Transverse colon (tissue), 4 donors: ENCODE results near the gene ITGAD. TPM values are rescaled to one million over a fixed set of nuclear protein-coding genes. Genes with fewer than 3 reads are reported as not detected.

Source experiments
- DNase-seq: peaks from one replicate; pipeline ENCODE4 v3.0.0-alpha.2; 2019
- H3K27ac ChIP-seq, 4 donors: fragments of 200-600 bp; sonication (generic); 2 replicates each; pipeline ENCODE4 v1.5.1; 2016 to 2018; ENCODE audit warnings: inconsistent platforms in 4 of 4
- H3K27me3 ChIP-seq: fragments of 200-600 bp; sonication (generic); 2 replicates; pipeline ENCODE4 v1.5.1; 2017; ENCODE audit warnings: inconsistent platforms
- H3K36me3 ChIP-seq, 4 donors: fragments of 200-600 bp; sonication (generic); 2 replicates each; pipeline ENCODE4 v1.5.1; 2017 to 2019; ENCODE audit warnings: inconsistent platforms in 4 of 4
- H3K4me1 ChIP-seq, 4 donors: fragments of 200-600 bp; sonication (generic); 2 replicates each; pipeline ENCODE4 v1.5.1; 2017 to 2020; ENCODE audit warnings: inconsistent platforms in 4 of 4
- H3K4me3 ChIP-seq, 4 donors: fragments of 200-600 bp; sonication (generic); 1 replicate in 1 of 4; 2 replicates in 3 of 4; pipeline versions ENCODE4 v1.5.1 to v1.6.1; 2017 to 2019; ENCODE audit warnings: inconsistent platforms in 4 of 4
- H3K9me3 ChIP-seq, 2 donors: fragments of 200-600 bp; sonication (generic); 2 replicates each; pipeline ENCODE4 v1.5.1; 2017 to 2019; ENCODE audit warnings: inconsistent platforms in 2 of 2
- EP300 ChIP-seq: sonication (generic); formaldehyde crosslinking; IDR thresholded peaks from one replicate; pipeline ENCODE4 v1.6.1; 2017; ENCODE audit warnings: antibody characterized with exemption, low read depth
- POLR2A ChIP-seq: fragments of 450-650 bp; IDR thresholded peaks from one replicate; pipeline ENCODE4 v1.6.1; 2016; ENCODE audit warnings: antibody characterized with exemption, mild to moderate bottlenecking, moderate library complexity
- POLR2AphosphoS5 ChIP-seq, 3 donors: sonication (generic); formaldehyde crosslinking; IDR thresholded peaks; one replicate each; pipeline ENCODE4 v1.6.1; 2016; ENCODE audit warnings: antibody characterized with exemption in 3 of 3
- WGBS, 2 donors: methylation state at CpG; one replicate each; pipeline ENCODE4 v1.1.5; 2018; ENCODE audit warnings: low coverage in 1 of 2; 5-methylcytosine and 5-hydroxymethylcytosine counted together
- in situ Hi-C, 4 donors: fragments of 200-750 bp; cut with MboI; loops; one replicate each; pipeline versions ENCODE4 v1.15.0 to v1.15.1; 2017; ENCODE audit warnings: low sequenced_read_pairs in 3 of 4, low pct_ligation_motif_present in 1 of 4, low pct_unique_long_range_greater_than_20kb in 1 of 4
- intact Hi-C: fragments of 100-400 bp; cut with DNase I; formaldehyde crosslinking; loops from one replicate; pipeline ENCODE4 v1.15.1; 2023; ENCODE audit warnings: low total_unique reads
- total RNA-seq, 4 donors: library from RNA; depleted of rRNA; stranded (reverse); fragments of >200 nt; gene quantifications; one replicate each; pipeline ENCODE4 v1.1.0, GENCODE V29; 2016
- TF ChIP-seq, protein P1 (sequence below), 5 experiments: fragments of 200-600 bp in 3 of 5; fragments of 450-650 bp in 2 of 5; sonication (generic) in 3 of 5; IDR thresholded peaks; 1 replicate in 2 of 5; 2 replicates in 3 of 5; pipeline ENCODE4 v1.5.1; 2016 to 2017; ENCODE audit warnings: antibody characterized with exemption in 5 of 5, inconsistent platforms in 3 of 5, mild to moderate bottlenecking in 2 of 5, moderate library complexity in 1 of 5

The ITGAD gene
- total RNA-seq, 4 donors from 2014 or later, result 0.75 TPM; not detected in 3

DNA sequence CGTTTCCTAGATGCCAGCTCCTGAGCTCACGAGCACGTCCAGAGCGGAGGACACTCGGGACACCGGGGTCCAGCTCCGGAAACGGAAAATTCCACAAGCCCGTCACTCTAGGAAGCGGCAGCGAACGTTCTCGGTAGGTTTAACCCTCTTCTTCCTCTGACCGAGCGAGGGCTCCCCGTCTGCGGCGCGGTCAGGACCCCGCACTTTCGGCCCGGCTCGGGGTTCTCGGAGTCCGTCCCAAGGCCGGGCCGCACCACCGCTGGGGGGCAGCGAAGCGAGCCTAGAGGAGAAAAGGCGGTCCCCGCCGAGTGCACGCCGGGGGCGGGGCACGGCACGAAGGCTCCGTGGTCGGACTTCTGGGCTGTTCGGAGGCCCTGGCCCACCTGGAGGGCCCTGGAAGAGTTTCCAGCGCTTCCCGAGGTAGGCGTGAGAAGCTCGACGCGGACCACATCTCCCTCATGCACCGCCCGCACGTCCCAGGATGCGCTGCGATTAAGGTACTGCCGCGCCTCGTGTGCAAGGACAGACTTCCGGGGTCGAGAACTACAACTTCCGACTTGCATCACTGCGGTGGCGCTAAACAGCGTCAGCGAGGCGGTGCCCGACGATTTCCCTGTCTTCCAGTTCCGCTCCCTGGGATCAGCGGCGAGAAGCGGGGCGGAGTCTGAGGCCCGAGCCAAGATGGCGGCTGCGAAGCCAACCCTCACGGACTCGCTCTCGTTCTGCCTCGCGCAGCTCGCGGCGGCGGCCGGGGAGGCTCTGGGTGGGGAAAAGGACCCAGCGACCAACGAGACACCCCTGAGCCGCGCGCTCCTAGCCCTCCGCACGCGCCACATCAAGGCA is 65.9 kb downstream of the ITGAD start, which contains the start of gene ARMC5:
TSS of gene ARMC5 (plus strand) at position 658 of the 843 bp plus-strand sequence. CDS start at position 682, 24 bp downstream.
- intact Hi-C loops (no loop called here), in situ Hi-C loops (loop anchor here in 2 of 4 donors (25.0 kb wide), 2 partner anchors 428 to 472 kb away; partner anchors contain the start of gene HSD3B7 (in 1 of the 2))
- 1% methylated on average over 75 of the region's 91 CpGs; no CpG with 5 or more reads in 1 of the 2 donors for WGBS, 2 donors
- H3K4me1 ChIP-seq, result peaks cover 25 to 50% (median 44%) of the 10 kb centered on the region in 4 donors
- H3K27ac ChIP-seq, result peak within 1 kb of the TSS; percentile 97 to 99 (median 98)
- no peaks in the 10 kb centered on the region for H3K27me3 ChIP-seq
- peak; percentile 98 for DNase-seq
- H3K9me3 ChIP-seq, result no peaks in the 10 kb centered on the region
- peak within 1 kb of the TSS; percentile 73 to 97 (median 78) for H3K4me3 ChIP-seq
- no peaks in the 10 kb centered on the region for H3K36me3 ChIP-seq
- TF ChIP-seq EP300 (no peak), POLR2A (peak; percentile 65), POLR2AphosphoS5 (IDR thresholded peaks at IDR 0.05) (peak; percentile 68 to 93 (median 72))
- TF ChIP-seq, protein P1, sequence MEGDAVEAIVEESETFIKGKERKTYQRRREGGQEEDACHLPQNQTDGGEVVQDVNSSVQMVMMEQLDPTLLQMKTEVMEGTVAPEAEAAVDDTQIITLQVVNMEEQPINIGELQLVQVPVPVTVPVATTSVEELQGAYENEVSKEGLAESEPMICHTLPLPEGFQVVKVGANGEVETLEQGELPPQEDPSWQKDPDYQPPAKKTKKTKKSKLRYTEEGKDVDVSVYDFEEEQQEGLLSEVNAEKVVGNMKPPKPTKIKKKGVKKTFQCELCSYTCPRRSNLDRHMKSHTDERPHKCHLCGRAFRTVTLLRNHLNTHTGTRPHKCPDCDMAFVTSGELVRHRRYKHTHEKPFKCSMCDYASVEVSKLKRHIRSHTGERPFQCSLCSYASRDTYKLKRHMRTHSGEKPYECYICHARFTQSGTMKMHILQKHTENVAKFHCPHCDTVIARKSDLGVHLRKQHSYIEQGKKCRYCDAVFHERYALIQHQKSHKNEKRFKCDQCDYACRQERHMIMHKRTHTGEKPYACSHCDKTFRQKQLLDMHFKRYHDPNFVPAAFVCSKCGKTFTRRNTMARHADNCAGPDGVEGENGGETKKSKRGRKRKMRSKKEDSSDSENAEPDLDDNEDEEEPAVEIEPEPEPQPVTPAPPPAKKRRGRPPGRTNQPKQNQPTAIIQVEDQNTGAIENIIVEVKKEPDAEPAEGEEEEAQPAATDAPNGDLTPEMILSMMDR (IDR thresholded peaks at IDR 0.05), result peak; percentile 45 to 80 (median 60)

DNA sequence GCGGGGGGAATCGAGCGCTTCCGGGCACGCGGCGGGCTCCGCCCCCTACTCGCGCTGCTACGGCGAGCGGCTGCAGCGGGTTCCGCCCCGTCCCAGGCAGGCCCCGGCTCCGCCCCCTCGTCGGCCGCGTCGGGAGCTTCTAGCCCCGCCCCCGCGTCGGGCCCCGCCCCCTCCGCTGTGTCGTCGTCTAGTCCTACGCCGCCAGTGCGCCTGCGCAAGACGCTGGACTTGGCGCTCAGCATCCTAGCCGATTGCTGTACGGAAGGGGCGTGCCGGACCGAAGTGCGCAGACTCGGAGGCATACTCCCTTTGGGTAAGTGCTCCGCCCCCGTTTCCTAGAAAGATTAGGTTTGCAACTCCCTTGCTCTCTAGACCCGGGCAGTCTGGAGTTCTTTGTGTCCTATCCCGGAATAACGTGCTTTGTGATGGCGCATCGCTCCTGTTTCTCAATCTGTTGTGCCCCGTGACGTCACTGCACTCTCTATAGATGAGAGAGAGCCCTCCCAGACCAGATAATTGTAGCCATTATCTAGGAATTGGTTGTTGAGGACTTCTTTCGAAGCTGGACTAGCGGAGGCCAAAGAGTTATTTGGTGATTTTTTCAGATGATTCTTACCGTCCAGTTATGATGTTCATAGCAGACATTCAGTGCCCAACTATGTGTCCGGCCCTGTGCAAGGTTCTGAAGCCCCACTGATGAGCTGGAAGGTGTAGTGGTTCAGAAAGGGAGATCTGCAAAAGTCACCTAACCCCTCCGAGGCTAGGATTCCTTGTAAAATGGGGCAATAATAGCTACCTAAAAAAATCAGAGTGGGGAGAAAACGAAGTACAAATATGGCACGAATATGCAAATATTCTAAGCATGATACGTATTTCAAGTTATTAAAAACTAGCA is 66.8 kb downstream of the ITGAD start:
- Histone ChIP-seq H3K36me3 (peaks cover 0 to 4% (median 2%) of the 10 kb centered on the region in 4 donors), H3K27me3 (no peaks in the 10 kb centered on the region), H3K4me3 (peak overlapping the region; percentile 73 to 97 (median 78)), H3K4me1 (peaks cover 25 to 42% (median 39%) of the 10 kb centered on the region in 4 donors), H3K9me3 (no peaks in the 10 kb centered on the region), H3K27ac (peak overlapping the region; percentile 97 to 99 (median 98))
- 2 to 7% methylated on average over 7 to 45 of the region's 61 CpGs for WGBS, 2 donors
- intact Hi-C loops, result no loop called here
- DNase-seq, result peak; percentile 100
- peak; percentile 10 to 89 (median 58) for TF ChIP-seq POLR2AphosphoS5 (IDR thresholded peaks at IDR 0.05)
- TF ChIP-seq, protein P1 (IDR thresholded peaks at IDR 0.05), result no peak
- in situ Hi-C loops, result loop anchor here in 2 of 4 donors (25.0 kb wide), 2 partner anchors 427 to 473 kb away; partner anchors contain the start of gene HSD3B7 (in 1 of the 2)

DNA sequence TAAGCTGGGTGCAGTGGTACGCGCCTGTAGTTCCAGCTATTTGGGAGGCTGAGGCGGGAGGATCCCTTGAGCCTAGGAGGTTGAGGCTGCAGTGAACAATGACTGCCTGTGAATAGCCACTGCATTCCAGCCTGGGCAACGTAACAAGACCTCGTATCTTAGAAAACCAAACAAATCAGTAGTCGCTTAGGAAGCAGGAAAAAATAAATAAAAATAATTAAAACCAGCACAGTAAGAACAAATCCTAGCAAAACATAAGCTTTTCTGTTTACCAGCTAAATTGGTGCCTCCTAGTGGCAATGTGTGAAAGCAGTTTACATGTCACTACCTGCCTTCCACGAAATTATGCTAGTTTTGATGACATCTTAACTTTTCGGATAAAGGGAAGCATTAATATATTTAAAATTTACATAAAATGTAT is 67.5 kb downstream of the ITGAD start:
- Histone ChIP-seq H3K9me3 (no peaks in the 10 kb centered on the region), H3K4me3 (peak overlapping the region in 1 of 4 donors; percentile 73), H3K27ac (peak overlapping the region; percentile 97 to 99 (median 98)), H3K4me1 (peaks cover 22 to 36% (median 33%) of the 10 kb centered on the region in 4 donors), H3K27me3 (no peaks in the 10 kb centered on the region), H3K36me3 (peaks cover 0 to 7% (median 2%) of the 10 kb centered on the region in 4 donors)
- DNase-seq, result no peak
- 38 to 45% methylated on average over 7 to 8 of the region's 8 CpGs for WGBS, 2 donors
- in situ Hi-C loops, result loop anchor here in 2 of 4 donors (25.0 kb wide), 2 partner anchors 427 to 473 kb away; partner anchors contain the start of gene HSD3B7 (in 1 of the 2)
- TF ChIP-seq, protein P1 (IDR thresholded peaks at IDR 0.05), result peak; percentile 54 to 70 (median 67)
- TF ChIP-seq POLR2A, result no peak
- intact Hi-C loops, result no loop called here
